Fibroblast of gingiva (primary cell): ENCODE data around the gene OVAAL.

Experiments used
- DNase-seq: peaks from one replicate; pipeline ENCODE4 v3.0.0-alpha.2; 2011; ENCODE audit warnings: low read depth

The OVAAL gene

GRCh38 chr1:180606155-180606554, 47.4 kb downstream of the OVAAL start:
- no peak for DNase-seq

- peak; percentile 85 for DNase-seq
Measured at GRCh38 chr1:180609643-180610555, 51.1 kb downstream of the OVAAL start.

DNA sequence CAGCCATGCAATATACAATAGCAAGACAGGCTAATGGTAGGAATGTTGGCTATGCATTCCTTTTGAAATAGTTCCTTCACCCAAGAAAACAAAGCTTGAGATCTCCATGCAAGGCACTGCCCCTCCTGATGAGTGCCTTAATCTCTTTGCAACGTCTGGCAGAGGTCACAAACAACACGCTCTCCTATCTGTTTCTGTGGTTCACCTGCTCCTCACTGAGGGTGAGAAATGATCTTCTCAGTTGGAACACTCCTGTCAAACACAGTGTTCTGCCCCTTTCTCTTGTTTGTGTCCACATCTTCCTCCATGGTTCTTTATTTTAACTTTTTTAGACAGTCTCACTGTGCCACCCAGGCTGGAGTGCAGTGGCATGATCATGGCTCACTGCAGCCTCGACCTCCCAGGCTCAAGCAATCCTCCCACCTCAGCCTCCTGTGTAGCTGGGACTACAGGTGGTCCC, 51.8 kb downstream of the OVAAL start:
- no peak for DNase-seq

- DNase-seq = no peak
Measured at GRCh38 chr1:180611016-180611930, 52.5 kb downstream of the OVAAL start.

- DNase-seq = no peak
Measured at GRCh38 chr1:180612632-180613031, 53.9 kb downstream of the OVAAL start.

DNA sequence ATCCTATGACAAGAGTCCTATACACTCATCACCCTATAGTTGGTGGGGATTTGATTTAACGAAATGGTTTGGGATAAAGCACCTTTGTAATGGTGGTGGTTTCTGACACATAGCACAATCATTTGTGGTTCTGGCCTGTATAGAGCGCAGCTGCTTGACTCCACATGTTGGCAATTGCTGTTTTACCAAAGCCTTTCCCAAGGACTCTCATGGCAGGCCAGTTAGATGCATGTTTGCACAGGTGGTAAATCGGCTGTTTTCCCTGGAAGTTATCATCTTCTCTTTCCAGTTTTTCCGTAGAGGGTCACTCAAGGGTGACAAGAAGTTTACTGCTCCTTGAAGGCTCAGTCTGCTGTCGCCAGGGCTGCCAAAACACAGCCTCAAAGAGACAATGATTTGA, 56.0 kb downstream of the OVAAL start:
- DNase-seq = no peak

GRCh38 chr1:180615493-180616290, 56.9 kb downstream of the OVAAL start:
- no peak for DNase-seq
